ENCODE results near the gene CCDC138. TPM values are rescaled to one million over a fixed set of nuclear protein-coding genes. Genes with fewer than 3 reads are reported as not detected.

CCDC138 gene
- total RNA-seq, 2 experiments from 2014 or later: 12.3 to 13.5 TPM

GRCh38 chr2:108845923-108846322, 59.4 kb downstream of the CCDC138 start:
- H3K36me3 Mint-ChIP-seq (ENCODE audit: low read depth): peaks cover 26% of the 10 kb centered on the region
- DNase-seq (no peak), ATAC-seq (no peak)
- no peaks in the 10 kb centered on the region for H3K4me1 Mint-ChIP-seq (ENCODE audit: low read depth)
- TF ChIP-seq CTCF (IDR thresholded peaks at IDR 0.05): no peak
- CTCF ChIA-PET: no interaction called here
- H3K9me3 Mint-ChIP-seq: peaks cover 3% of the 10 kb centered on the region
- H3K27ac Mint-ChIP-seq: no peak overlapping the region
- H3K27me3 Mint-ChIP-seq: no peaks in the 10 kb centered on the region
- POLR2A ChIA-PET: no interaction called here
- H3K4me3 Mint-ChIP-seq: no peak overlapping the region
- intact Hi-C loops (cut with micrococcal nuclease): no loop called here

DNA sequence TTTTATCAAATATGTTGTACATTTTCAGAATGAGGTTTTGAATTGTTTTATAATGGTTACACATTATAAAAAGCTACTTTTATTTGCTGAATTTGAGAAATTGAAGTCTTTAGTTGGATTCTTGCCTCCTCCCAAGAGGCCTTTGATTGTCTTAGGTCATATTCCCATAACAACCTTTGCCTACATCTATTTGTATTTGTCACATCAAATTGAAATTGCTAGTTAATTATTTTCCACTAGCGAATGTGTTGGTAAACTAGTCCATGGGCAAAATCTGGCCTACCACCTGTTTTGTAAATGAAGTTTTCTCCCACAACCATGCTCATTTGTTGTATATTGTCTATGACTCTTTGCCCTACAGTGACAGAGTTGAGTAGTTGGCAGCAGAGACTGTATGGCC, 60.4 kb downstream of the CCDC138 start:
- no peaks in the 10 kb centered on the region for H3K4me1 Mint-ChIP-seq (ENCODE audit: low read depth)
- no peak overlapping the region for H3K27ac Mint-ChIP-seq
- POLR2A ChIA-PET: no interaction called here
- H3K4me3 Mint-ChIP-seq: no peak overlapping the region
- H3K9me3 Mint-ChIP-seq: no peaks in the 10 kb centered on the region
- intact Hi-C loops (cut with micrococcal nuclease): no loop called here
- TF ChIP-seq CTCF (IDR thresholded peaks at IDR 0.05): no peak
- DNase-seq (no peak), ATAC-seq (no peak)
- H3K27me3 Mint-ChIP-seq: no peaks in the 10 kb centered on the region
- H3K36me3 Mint-ChIP-seq (ENCODE audit: low read depth): peaks cover 17% of the 10 kb centered on the region
- CTCF ChIA-PET: interaction anchor here (0.8 kb wide), 1 partner anchor 48 kb away, joined by 3 read pairs; no protein-coding TSS in a partner anchor

- ChIA-PET POLR2A (no interaction called here), CTCF (interaction anchor here (1.8 kb wide), 1 partner anchor 11 kb away, joined by 4 read pairs; no protein-coding TSS in a partner anchor)
- peaks cover 8% of the 10 kb centered on the region for H3K36me3 Mint-ChIP-seq (ENCODE audit: low read depth)
- H3K27me3 Mint-ChIP-seq: no peaks in the 10 kb centered on the region
- no peak for DNase-seq
- no peaks in the 10 kb centered on the region for H3K9me3 Mint-ChIP-seq
- no peak for TF ChIP-seq CTCF (IDR thresholded peaks at IDR 0.05)
- no peak overlapping the region for H3K4me3 Mint-ChIP-seq
- intact Hi-C loops (cut with micrococcal nuclease): no loop called here
- ATAC-seq: no peak
- H3K4me1 Mint-ChIP-seq (ENCODE audit: low read depth): no peaks in the 10 kb centered on the region
- H3K27ac Mint-ChIP-seq: no peak overlapping the region
These were observed 65.8 kb downstream of the CCDC138 start for GRCh38 chr2:108852375-108852774.

DNA sequence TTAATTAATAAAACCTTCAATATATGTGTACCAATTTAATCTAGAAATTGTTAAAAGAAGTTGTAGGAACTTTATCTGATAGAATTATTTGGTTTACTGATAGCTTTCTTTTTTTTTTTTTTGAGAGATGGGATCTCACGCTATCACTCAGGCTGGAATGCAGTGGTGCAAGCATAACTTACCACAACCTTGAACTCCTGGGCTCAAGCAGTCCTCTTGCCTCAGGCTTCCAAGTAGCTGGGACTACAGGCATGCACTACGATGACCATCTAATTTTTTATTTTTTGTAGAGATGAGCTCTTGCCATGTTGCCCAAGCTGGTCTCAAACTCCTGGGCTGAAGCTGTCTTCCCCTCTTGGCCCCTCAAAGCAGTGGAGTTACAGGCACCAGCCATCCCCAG, 66.8 kb downstream of the CCDC138 start:
- peaks cover 8% of the 10 kb centered on the region for H3K36me3 Mint-ChIP-seq (ENCODE audit: low read depth)
- no peak for TF ChIP-seq CTCF (IDR thresholded peaks at IDR 0.05)
- no peaks in the 10 kb centered on the region for H3K9me3 Mint-ChIP-seq
- H3K4me1 Mint-ChIP-seq (ENCODE audit: low read depth): no peaks in the 10 kb centered on the region
- no peak for DNase-seq
- no peaks in the 10 kb centered on the region for H3K27me3 Mint-ChIP-seq
- no peak for ATAC-seq
- ChIA-PET POLR2A (no interaction called here), CTCF (interaction anchor here (0.6 to 1.6 kb wide), 3 partner anchors 10 to 136 kb away, joined by 3 to 7 read pairs (median 6); partner anchors contain the start of gene EDAR)
- H3K4me3 Mint-ChIP-seq: no peak overlapping the region
- no peak overlapping the region for H3K27ac Mint-ChIP-seq
- intact Hi-C loops (cut with micrococcal nuclease): no loop called here

GRCh38 chr2:108854484-108854883, 67.9 kb downstream of the CCDC138 start:
- Mint-ChIP-seq H3K4me1 (ENCODE audit: low read depth) (no peaks in the 10 kb centered on the region), H3K9me3 (no peaks in the 10 kb centered on the region), H3K36me3 (ENCODE audit: low read depth) (peaks cover 14% of the 10 kb centered on the region), H3K27me3 (no peaks in the 10 kb centered on the region), H3K4me3 (no peak overlapping the region), H3K27ac (no peak overlapping the region)
- intact Hi-C loops (cut with micrococcal nuclease): no loop called here
- ATAC-seq: no peak
- CTCF ChIA-PET: interaction anchor here (1.6 kb wide), 2 partner anchors 9 to 135 kb away, joined by 6 to 7 read pairs; partner anchors contain the start of gene EDAR
- no peak for DNase-seq
- POLR2A ChIA-PET: no interaction called here
- no peak for TF ChIP-seq CTCF (IDR thresholded peaks at IDR 0.05)
